ENCODE results near the gene EFTUD2.

The EFTUD2 gene

GRCh38 chr17:44804302-44805089 lies 94.7 kb downstream of the EFTUD2 start:
- DNase-seq = no peak

- DNase-seq = no peak
Observed at GRCh38 chr17:44801880-44802279, 97.4 kb downstream of the EFTUD2 start.

Data from 8988T (cell line).